AG04450 (cell line): ENCODE data around the gene CHCT1. TPM values are rescaled to one million over a fixed set of nuclear protein-coding genes. Genes with fewer than 3 reads are reported as not detected.

ENCODE experiments used
- CTCF ChIA-PET: fragments of 300-600, 350-600 bp; formaldehyde crosslinking; extraction: SDS; loops from one replicate; lab custom pipeline; 2022; ENCODE audit warnings: antibody characterized with exemption, inconsistent platforms; lab: Charles Lee
- POLR2A ChIA-PET: fragments of 350-600 bp; formaldehyde crosslinking; extraction: SDS; loops from one replicate; lab custom pipeline; 2021; ENCODE audit warnings: antibody characterized with exemption, inconsistent platforms; lab: Yijun Ruan, JAX
- DNase-seq: peaks from one replicate; pipeline ENCODE4 v3.0.0-alpha.2; 2011; ENCODE audit warnings: low read depth, low spot score
- H3K27ac ChIP-seq: one replicate; pipeline ENCODE4 v1.5.1; 2012; ENCODE audit warnings: low read depth, low read length, control low read depth
- H3K27me3 ChIP-seq: one replicate; pipeline ENCODE4 v1.6.0; 2012; ENCODE audit warnings: low read length; ENCODE audit not compliant: control insufficient read depth, insufficient read depth
- H3K4me3 ChIP-seq: 2 replicates; pipeline ENCODE4 v1.5.1; 2011; ENCODE audit warnings: mild to moderate bottlenecking, low read depth, low read length, control low read depth
- H3K9me3 ChIP-seq: 2 replicates; pipeline ENCODE4 v1.5.1; 2012; ENCODE audit warnings: low read length; ENCODE audit not compliant: control insufficient read depth, insufficient read depth
- CTCF ChIP-seq: IDR thresholded peaks from 2 replicates; pipeline ENCODE4 v1.5.1; 2011; ENCODE audit warnings: low read depth, low read length, control low read depth, inconsistent platforms
- polyA plus RNA-seq: library from polyadenylated mRNA; depleted of rRNA; stranded (reverse); fragments of >200 nt; gene quantifications from 2 replicates; pipeline ENCODE4 v1.2.3, GENCODE V29; 2011

Gene CHCT1
- polyA plus RNA-seq, 1 experiment = not detected

GRCh38 chr17:60435244-60436167 lies 13.2 kb downstream of the CHCT1 start:
- Histone ChIP-seq H3K27ac (peak overlapping the region; percentile 62), H3K4me3 (peak overlapping the region; percentile 21; the same call in 1 of the 2 replicates)
- peak; percentile 94 for TF ChIP-seq CTCF

GRCh38 chr17:60436676-60437075 lies 14.4 kb downstream of the CHCT1 start:
- no peak overlapping the region for H3K4me3 ChIP-seq
- POLR2A ChIA-PET = no interaction called here
- H3K9me3 ChIP-seq = peaks cover 8% of the 10 kb centered on the region
- CTCF ChIA-PET = interaction anchor here (0.6 to 1.1 kb wide), 3 partner anchors 9 to 361 kb away, joined by 3 to 4 read pairs (median 3); no protein-coding TSS in a partner anchor
- TF ChIP-seq CTCF = no peak
- DNase-seq = no peak
- H3K27ac ChIP-seq = no peak overlapping the region
- H3K27me3 ChIP-seq = no peaks in the 10 kb centered on the region

More at GRCh38 chr17:60435244-60436167, 13.2 kb downstream of the CHCT1 start:
- DNase-seq = peak; percentile 70
- no peaks in the 10 kb centered on the region for H3K27me3 ChIP-seq
- ChIA-PET POLR2A (no interaction called here), CTCF (interaction anchor here (1.0 to 1.8 kb wide), 3 partner anchors 10 to 295 kb away, joined by 3 to 6 read pairs (median 4); no protein-coding TSS in a partner anchor)
- peaks cover 8% of the 10 kb centered on the region for H3K9me3 ChIP-seq

- Histone ChIP-seq H3K9me3 (no peaks in the 10 kb centered on the region), H3K4me3 (no peak overlapping the region), H3K27ac (peak overlapping the region; percentile 3), H3K27me3 (no peaks in the 10 kb centered on the region)
- no peak for DNase-seq
- ChIA-PET POLR2A (interaction anchor here (0.5 to 0.7 kb wide), 2 partner anchors 180 to 625 kb away, joined by 3 to 4 read pairs; no protein-coding TSS in a partner anchor), CTCF (interaction anchor here (1.0 to 1.5 kb wide), 4 partner anchors 199 to 299 kb away, joined by 5 to 8 read pairs (median 6); no protein-coding TSS in a partner anchor)
- no peak for TF ChIP-seq CTCF
These were observed 17.2 kb downstream of the CHCT1 start for GRCh38 chr17:60439501-60439900.

- no peak for TF ChIP-seq CTCF
- POLR2A ChIA-PET = interaction anchor here (0.7 kb wide), 1 partner anchor 50 kb away, joined by 10 read pairs; the partner anchor contains the start of gene USP32
- Histone ChIP-seq H3K9me3 (no peaks in the 10 kb centered on the region), H3K27me3 (no peaks in the 10 kb centered on the region), H3K4me3 (no peak overlapping the region), H3K27ac (no peak overlapping the region)
- DNase-seq = no peak
- CTCF ChIA-PET = interaction anchor here (2.5 kb wide), 1 partner anchor 196 kb away, joined by 7 read pairs; no protein-coding TSS in a partner anchor
These were observed 20.2 kb downstream of the CHCT1 start for GRCh38 chr17:60442271-60443173.
